Measurements from ENCODE around the gene IL36G. TPM values are rescaled to one million over a fixed set of nuclear protein-coding genes. Genes with fewer than 3 reads are reported as not detected.
A peak's percentile ranks its signal among the peaks of the same experiment; 100 is the strongest.

IL36G gene
- total and polyA plus RNA-seq, 7 experiments from 2014 or later, result not detected

DNA sequence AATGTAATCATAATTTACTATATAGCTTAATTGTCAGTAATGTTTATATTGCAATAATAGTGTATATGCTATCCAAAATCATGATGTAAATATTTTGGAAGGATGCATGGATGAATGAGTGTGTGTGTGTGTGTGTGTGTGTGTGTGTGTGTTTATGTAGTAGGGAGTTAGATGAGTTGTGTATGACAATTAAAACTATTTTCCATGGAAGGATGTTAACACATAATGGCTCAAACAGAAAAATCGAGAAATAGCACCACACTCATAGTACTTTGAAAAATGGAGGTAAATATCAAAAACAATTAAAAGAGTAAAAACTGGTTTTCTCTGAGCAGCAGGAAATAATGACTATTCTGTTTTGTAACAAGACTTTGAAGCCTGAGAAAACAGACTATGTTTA is 19.3 kb downstream of the IL36G start:
- peaks cover 16 to 60% (median 37%) of the 10 kb centered on the region in 11 donors for H3K9me3 Mint-ChIP-seq
- H3K4me3 Mint-ChIP-seq, result peak overlapping the region; percentile 51 to 83 (median 71)
- H3K27ac ChIP-seq (ENCODE audit: low read depth, low read length), result peak overlapping the region; percentile 74
- peak overlapping the region; percentile 20 for H3K4me3 ChIP-seq (ENCODE audit: low read length)
- CTCF ChIA-PET, result interaction anchor here (0.7 to 1.5 kb wide), 2 partner anchors 12 to 18 kb away, joined by 3 to 4 read pairs; no protein-coding TSS in a partner anchor
- H3K27me3 ChIP-seq (ENCODE audit: control insufficient read depth in 2 of 2, insufficient read depth in 2 of 2, low read length in 2 of 2), result no peaks in the 10 kb centered on the region
- H3K27me3 Mint-ChIP-seq, result peaks cover 0 to 12% (median 0%) of the 10 kb centered on the region in 5 donors
- intact Hi-C loops (cut with micrococcal nuclease), result loop anchor here (2.0 to 10.0 kb wide), 7 partner anchors 16 to 362 kb away; partner anchors contain the start of gene PSD4 (in 1 of the 2)
- peak overlapping the region; percentile 88 to 100 (median 97) for H3K27ac Mint-ChIP-seq
- peak in 4 of 9 donors; percentile 10 to 40 (median 28) for DNase-seq
- H3K9me3 ChIP-seq (ENCODE audit: control insufficient read depth in 2 of 3, low read length in 3 of 3), result peaks cover 0 to 29% (median 0%) of the 10 kb centered on the region in 3 experiments
- POLR2A ChIA-PET, result interaction anchor here (0.7 to 2.2 kb wide), 4 partner anchors 12 to 178 kb away, joined by 3 to 35 read pairs (median 3); no protein-coding TSS in a partner anchor
- peaks cover 23 to 50% (median 32%) of the 10 kb centered on the region in 5 donors for H3K36me3 Mint-ChIP-seq
- no peak for ATAC-seq
- H3K4me1 ChIP-seq (ENCODE audit: control insufficient read depth in 2 of 2, insufficient read depth in 2 of 2, low read length in 2 of 2), result peaks cover 13 to 49% of the 10 kb centered on the region in 2 donors
- no peaks in the 10 kb centered on the region for H3K36me3 ChIP-seq (ENCODE audit: control insufficient read depth in 2 of 3, insufficient read depth in 3 of 3, low read length in 3 of 3)
- H3K4me1 Mint-ChIP-seq, result peaks cover 29 to 73% (median 62%) of the 10 kb centered on the region in 7 donors

DNA sequence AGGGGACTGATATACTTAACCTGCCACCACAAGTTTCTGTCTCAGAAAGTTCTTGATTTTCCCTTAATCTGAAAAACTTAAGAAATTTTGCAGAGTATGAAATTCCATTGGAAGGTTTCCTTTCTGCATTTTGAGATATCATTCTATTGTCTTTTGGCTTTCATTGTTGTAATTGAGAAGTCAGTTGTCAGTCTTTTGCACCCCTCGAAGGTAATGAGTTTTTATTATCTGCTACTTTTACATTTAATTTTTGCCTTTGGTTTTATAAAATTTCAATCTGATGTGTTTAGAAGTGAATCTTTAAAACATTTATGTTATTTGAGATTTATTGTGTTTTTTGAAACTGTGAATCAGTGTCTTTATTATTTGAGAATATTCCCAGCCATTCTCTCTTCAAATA is 22.6 kb downstream of the IL36G start:
- Histone ChIP-seq H3K36me3 (ENCODE audit: control insufficient read depth in 2 of 3, insufficient read depth in 3 of 3, low read length in 3 of 3) (no peaks in the 10 kb centered on the region), H3K4me3 (ENCODE audit: low read length) (no peak overlapping the region), H3K4me1 (ENCODE audit: control insufficient read depth in 2 of 2, insufficient read depth in 2 of 2, low read length in 2 of 2) (peaks cover 13 to 22% of the 10 kb centered on the region in 2 donors), H3K9me3 (ENCODE audit: control insufficient read depth in 2 of 3, low read length in 3 of 3) (peaks cover 0 to 24% (median 0%) of the 10 kb centered on the region in 3 experiments), H3K27me3 (ENCODE audit: control insufficient read depth in 2 of 2, insufficient read depth in 2 of 2, low read length in 2 of 2) (no peaks in the 10 kb centered on the region), H3K27ac (ENCODE audit: low read depth, low read length) (no peak overlapping the region)
- POLR2A ChIA-PET, result no interaction called here
- intact Hi-C loops (cut with micrococcal nuclease), result no loop called here
- ATAC-seq (no peak), DNase-seq (no peak)
- CTCF ChIA-PET, result no interaction called here
- peaks cover 16 to 43% (median 37%) of the 10 kb centered on the region in 7 donors for H3K4me1 Mint-ChIP-seq
- H3K9me3 Mint-ChIP-seq, result peaks cover 13 to 43% (median 31%) of the 10 kb centered on the region in 11 donors
- H3K36me3 Mint-ChIP-seq, result peaks cover 14 to 33% (median 28%) of the 10 kb centered on the region in 5 donors
- H3K27ac Mint-ChIP-seq, result peak overlapping the region in 3 of 9 donors; percentile 60 to 79 (median 67)
- H3K4me3 Mint-ChIP-seq, result no peak overlapping the region
- H3K27me3 Mint-ChIP-seq, result peaks cover 0 to 6% (median 0%) of the 10 kb centered on the region in 5 donors

DNA sequence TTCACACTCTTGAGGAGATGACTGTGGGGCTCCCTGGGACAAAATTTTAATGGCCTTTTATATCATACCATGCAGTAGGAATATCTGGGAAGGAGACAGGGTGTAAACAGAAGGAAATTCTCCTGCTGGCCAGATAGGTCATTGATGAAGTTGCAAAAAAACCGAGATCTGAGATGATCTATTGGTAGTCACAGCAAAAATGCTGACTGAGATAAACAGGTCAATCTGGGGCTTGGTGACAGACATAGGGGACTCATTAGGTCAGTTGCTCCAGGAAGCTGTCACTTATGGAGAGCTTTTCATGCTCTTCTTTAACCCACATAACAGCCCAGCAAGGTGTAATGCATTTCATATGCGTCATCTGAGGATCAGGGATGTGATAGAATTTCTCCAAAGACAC is 24.9 kb downstream of the IL36G start:
- Histone ChIP-seq H3K27ac (ENCODE audit: low read depth, low read length) (no peak overlapping the region), H3K27me3 (ENCODE audit: control insufficient read depth in 2 of 2, insufficient read depth in 2 of 2, low read length in 2 of 2) (no peaks in the 10 kb centered on the region), H3K36me3 (ENCODE audit: control insufficient read depth in 2 of 3, insufficient read depth in 3 of 3, low read length in 3 of 3) (no peaks in the 10 kb centered on the region), H3K9me3 (ENCODE audit: control insufficient read depth in 2 of 3, low read length in 3 of 3) (peaks cover 0 to 24% (median 0%) of the 10 kb centered on the region in 3 experiments), H3K4me3 (ENCODE audit: low read length) (no peak overlapping the region), H3K4me1 (ENCODE audit: control insufficient read depth in 2 of 2, insufficient read depth in 2 of 2, low read length in 2 of 2) (peaks cover 0 to 3% of the 10 kb centered on the region in 2 donors)
- H3K27ac Mint-ChIP-seq, result no peak overlapping the region
- H3K9me3 Mint-ChIP-seq, result peaks cover 13 to 43% (median 31%) of the 10 kb centered on the region in 11 donors
- intact Hi-C loops (cut with micrococcal nuclease), result no loop called here
- DNase-seq (no peak), ATAC-seq (no peak)
- H3K36me3 Mint-ChIP-seq, result peaks cover 14 to 33% (median 32%) of the 10 kb centered on the region in 5 donors
- H3K4me1 Mint-ChIP-seq, result peaks cover under 1 to 26% (median 18%) of the 10 kb centered on the region in 7 donors
- CTCF ChIA-PET, result no interaction called here
- POLR2A ChIA-PET, result interaction anchor here (1.1 kb wide), 1 partner anchor 18 kb away, joined by 3 read pairs; no protein-coding TSS in a partner anchor
- no peak overlapping the region for H3K4me3 Mint-ChIP-seq
- H3K27me3 Mint-ChIP-seq, result peaks cover 0 to 6% (median 0%) of the 10 kb centered on the region in 5 donors

DNA sequence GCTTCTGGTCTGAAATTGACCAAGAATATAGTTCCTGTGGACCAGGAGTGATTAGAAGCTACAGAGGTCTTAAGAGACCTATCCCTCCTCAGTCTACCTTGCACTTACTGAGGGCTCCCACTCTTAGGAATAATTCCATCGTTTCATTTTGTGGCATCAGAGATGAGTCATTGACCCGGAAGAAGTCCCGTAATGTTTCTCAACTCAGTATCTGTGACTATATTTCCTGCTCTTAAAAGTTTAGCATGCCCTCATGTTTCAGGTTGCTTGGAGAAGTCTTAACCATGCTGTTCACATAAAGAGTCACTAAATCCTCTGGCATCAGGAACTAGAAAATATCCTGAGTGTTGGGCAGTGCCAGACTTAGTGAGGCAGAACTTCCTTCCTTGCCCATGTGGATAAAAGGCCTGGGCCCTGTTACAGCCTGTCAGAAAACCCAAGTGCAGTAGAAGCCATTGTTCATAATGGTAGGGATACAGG is 27.3 kb downstream of the IL36G start, which contains the start of gene IL36A:
IL36A (plus strand) TSS at position 430 of the 480 bp plus-strand sequence. CDS start 413 bp downstream, outside the sequence.
- H3K9me3 Mint-ChIP-seq, result peaks cover 10 to 27% (median 16%) of the 10 kb centered on the region in 11 donors
- H3K4me1 ChIP-seq (ENCODE audit: control insufficient read depth in 2 of 2, insufficient read depth in 2 of 2, low read length in 2 of 2), result peaks cover 0 to 5% of the 10 kb centered on the region in 2 donors
- H3K4me1 Mint-ChIP-seq, result peaks cover 0 to 17% (median 11%) of the 10 kb centered on the region in 7 donors
- ChIA-PET POLR2A (no interaction called here), CTCF (interaction anchor here (0.7 kb wide), 1 partner anchor 74 kb away, joined by 3 read pairs; no protein-coding TSS in a partner anchor)
- no peaks in the 10 kb centered on the region for H3K36me3 ChIP-seq (ENCODE audit: control insufficient read depth in 2 of 3, insufficient read depth in 3 of 3, low read length in 3 of 3)
- H3K27me3 Mint-ChIP-seq, result peaks cover 0 to 10% (median 0%) of the 10 kb centered on the region in 5 donors
- intact Hi-C loops (cut with micrococcal nuclease), result no loop called here
- no peak within 1 kb of the TSS for H3K27ac ChIP-seq (ENCODE audit: low read depth, low read length)
- no peaks in the 10 kb centered on the region for H3K27me3 ChIP-seq (ENCODE audit: control insufficient read depth in 2 of 2, insufficient read depth in 2 of 2, low read length in 2 of 2)
- no peak for ATAC-seq
- H3K4me3 ChIP-seq (ENCODE audit: low read length), result no peak within 1 kb of the TSS
- peak within 1 kb of the TSS in 2 of 9 donors; percentile 14 to 31 for H3K27ac Mint-ChIP-seq
- H3K4me3 Mint-ChIP-seq, result no peak within 1 kb of the TSS
- peaks cover 0 to 15% (median 0%) of the 10 kb centered on the region in 3 experiments for H3K9me3 ChIP-seq (ENCODE audit: control insufficient read depth in 2 of 3, low read length in 3 of 3)
- DNase-seq, result no peak
- peaks cover 11 to 25% (median 19%) of the 10 kb centered on the region in 5 donors for H3K36me3 Mint-ChIP-seq

DNA sequence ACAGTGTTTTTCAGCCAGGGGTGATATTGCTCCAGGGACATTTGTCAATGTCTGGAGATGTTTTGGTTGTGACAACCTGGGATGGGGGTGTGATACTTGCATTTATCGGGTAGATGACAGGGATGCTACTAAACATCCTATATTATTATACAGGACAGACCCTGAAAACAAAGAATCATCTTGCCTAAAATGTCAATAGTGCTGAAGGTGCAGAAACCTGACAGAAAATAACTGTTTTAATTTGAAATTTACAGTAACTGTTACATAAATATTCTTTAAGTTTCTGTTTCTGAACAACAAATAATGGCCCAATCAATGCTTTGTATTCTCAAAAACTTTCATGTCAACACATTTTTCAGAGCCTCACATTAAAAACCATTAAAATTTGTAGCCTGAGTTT is 29.4 kb downstream of the IL36G start:
- no peak overlapping the region for H3K27ac Mint-ChIP-seq
- intact Hi-C loops (cut with micrococcal nuclease), result no loop called here
- H3K4me1 ChIP-seq (ENCODE audit: control insufficient read depth in 2 of 2, insufficient read depth in 2 of 2, low read length in 2 of 2), result peaks cover 0 to 5% of the 10 kb centered on the region in 2 donors
- H3K27ac ChIP-seq (ENCODE audit: low read depth, low read length), result no peak overlapping the region
- CTCF ChIA-PET, result no interaction called here
- peaks cover 0 to 9% (median 0%) of the 10 kb centered on the region in 5 donors for H3K36me3 Mint-ChIP-seq
- H3K4me1 Mint-ChIP-seq, result peaks cover 0 to 20% (median 13%) of the 10 kb centered on the region in 7 donors
- H3K27me3 ChIP-seq (ENCODE audit: control insufficient read depth in 2 of 2, insufficient read depth in 2 of 2, low read length in 2 of 2), result no peaks in the 10 kb centered on the region
- H3K4me3 Mint-ChIP-seq, result no peak overlapping the region
- H3K9me3 ChIP-seq (ENCODE audit: control insufficient read depth in 2 of 3, low read length in 3 of 3), result no peaks in the 10 kb centered on the region
- H3K36me3 ChIP-seq (ENCODE audit: control insufficient read depth in 2 of 3, insufficient read depth in 3 of 3, low read length in 3 of 3), result no peaks in the 10 kb centered on the region
- H3K9me3 Mint-ChIP-seq, result peaks cover 0 to 10% (median 0%) of the 10 kb centered on the region in 11 donors
- H3K27me3 Mint-ChIP-seq, result peaks cover 0 to 14% (median 0%) of the 10 kb centered on the region in 5 donors
- ATAC-seq (no peak), DNase-seq (no peak)
- POLR2A ChIA-PET, result no interaction called here
- no peak overlapping the region for H3K4me3 ChIP-seq (ENCODE audit: low read length)

DNA sequence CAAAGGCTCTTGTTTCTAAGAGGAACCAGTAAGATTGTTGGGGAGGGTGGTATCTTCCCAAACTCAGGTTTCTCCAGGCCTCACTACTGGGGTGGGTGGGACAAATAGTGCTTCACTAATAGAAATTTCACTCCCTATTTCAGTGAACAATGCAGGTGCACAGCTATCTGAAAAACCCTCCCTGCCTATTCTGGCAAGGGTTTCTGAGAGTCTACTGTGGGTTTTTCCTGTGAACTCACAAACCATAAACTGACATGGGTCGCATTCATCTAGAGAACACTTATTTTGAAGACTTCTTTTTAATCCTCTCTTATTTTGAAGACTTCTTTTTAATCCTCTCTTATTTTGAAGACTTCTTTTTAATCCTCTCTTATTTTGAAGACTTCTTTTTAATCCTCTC is 31.8 kb downstream of the IL36G start:
- CTCF ChIA-PET, result no interaction called here
- peaks cover 0 to 7% (median 0%) of the 10 kb centered on the region in 11 donors for H3K9me3 Mint-ChIP-seq
- no peak for ATAC-seq

More for the DNA sequence above, 31.8 kb downstream of the IL36G start:
- Mint-ChIP-seq H3K36me3 (peaks cover 0 to 9% (median 0%) of the 10 kb centered on the region in 5 donors), H3K4me3 (peak overlapping the region in 1 of 10 donors; percentile 45), H3K27me3 (peaks cover 0 to 27% (median 3%) of the 10 kb centered on the region in 5 donors), H3K4me1 (peaks cover 0 to 20% (median 13%) of the 10 kb centered on the region in 7 donors), H3K27ac (peak overlapping the region in 1 of 9 donors; percentile 71)
- no peaks in the 10 kb centered on the region for H3K27me3 ChIP-seq (ENCODE audit: control insufficient read depth in 2 of 2, insufficient read depth in 2 of 2, low read length in 2 of 2)
- intact Hi-C loops (cut with micrococcal nuclease), result no loop called here
- no peaks in the 10 kb centered on the region for H3K36me3 ChIP-seq (ENCODE audit: control insufficient read depth in 2 of 3, insufficient read depth in 3 of 3, low read length in 3 of 3)
- no peak for DNase-seq
- H3K4me1 ChIP-seq (ENCODE audit: control insufficient read depth in 2 of 2, insufficient read depth in 2 of 2, low read length in 2 of 2), result peaks cover 0 to 5% of the 10 kb centered on the region in 2 donors
- H3K27ac ChIP-seq (ENCODE audit: low read depth, low read length), result no peak overlapping the region
- no peaks in the 10 kb centered on the region for H3K9me3 ChIP-seq (ENCODE audit: control insufficient read depth in 2 of 3, low read length in 3 of 3)
- no peak overlapping the region for H3K4me3 ChIP-seq (ENCODE audit: low read length)
- POLR2A ChIA-PET, result interaction anchor here (1.0 kb wide), 1 partner anchor 17 kb away, joined by 5 read pairs; no protein-coding TSS in a partner anchor
